Nephron progenitor cell (in vitro differentiated cells): ENCODE measurements around the gene AGMO.

Experiments used
- DNase-seq: peaks from one replicate; pipeline ENCODE4 v3.0.0; 2021
- H3K27ac Mint-ChIP-seq: 2 replicates; pipeline ENCODE4 v1.8.0; 2021; ENCODE audit warnings: mild to moderate bottlenecking, moderate library complexity, mixed read lengths
- H3K27me3 Mint-ChIP-seq: 2 replicates; pipeline ENCODE4 v1.8.0; 2021; ENCODE audit warnings: mild to moderate bottlenecking, low read depth, mixed read lengths; ENCODE audit not compliant: poor library complexity
- H3K36me3 Mint-ChIP-seq: 2 replicates; pipeline ENCODE4 v1.8.0; 2021; ENCODE audit warnings: low read depth, mixed read lengths
- H3K4me1 Mint-ChIP-seq: 2 replicates; pipeline ENCODE4 v1.8.0; 2021; ENCODE audit warnings: mixed read lengths
- H3K4me3 Mint-ChIP-seq: 2 replicates; pipeline ENCODE4 v1.8.0; 2021; ENCODE audit warnings: mild to moderate bottlenecking, moderate library complexity, mixed read lengths
- H3K9me3 Mint-ChIP-seq: 2 replicates; pipeline ENCODE4 v1.8.0; 2021; ENCODE audit warnings: mild to moderate bottlenecking, moderate library complexity, mixed read lengths
- CTCF ChIP-seq: fragments of 200-600 bp; sonication (generic); IDR thresholded peaks from 2 replicates; pipeline ENCODE4 v1.5.0; 2021; ENCODE audit warnings: antibody characterized with exemption

AGMO gene

GRCh38 chr7:15495170-15495569 lies 66.6 kb downstream of the AGMO start:
- DNase-seq = no peak

GRCh38 chr7:15494711-15495110 lies 67.1 kb downstream of the AGMO start:
- H3K36me3 Mint-ChIP-seq = no peaks in the 10 kb centered on the region
- H3K9me3 Mint-ChIP-seq = no peaks in the 10 kb centered on the region
- no peak overlapping the region for H3K27ac Mint-ChIP-seq
- no peak for TF ChIP-seq CTCF
- H3K27me3 Mint-ChIP-seq = no peaks in the 10 kb centered on the region
- no peak overlapping the region for H3K4me3 Mint-ChIP-seq
- DNase-seq = no peak
- peaks cover 14% of the 10 kb centered on the region for H3K4me1 Mint-ChIP-seq

More at GRCh38 chr7:15495170-15495569, 66.6 kb downstream of the AGMO start:
- no peak for TF ChIP-seq CTCF
- Mint-ChIP-seq H3K27ac (no peak overlapping the region), H3K4me1 (peaks cover 10% of the 10 kb centered on the region), H3K36me3 (no peaks in the 10 kb centered on the region), H3K9me3 (no peaks in the 10 kb centered on the region), H3K27me3 (no peaks in the 10 kb centered on the region), H3K4me3 (no peak overlapping the region)

GRCh38 chr7:15491361-15491760 lies 70.5 kb downstream of the AGMO start:
- peaks cover 43% of the 10 kb centered on the region for H3K4me1 Mint-ChIP-seq
- H3K4me3 Mint-ChIP-seq = no peak overlapping the region
- H3K27me3 Mint-ChIP-seq = no peaks in the 10 kb centered on the region
- DNase-seq = no peak
- no peaks in the 10 kb centered on the region for H3K9me3 Mint-ChIP-seq
- TF ChIP-seq CTCF = no peak
- H3K27ac Mint-ChIP-seq = no peak overlapping the region
- H3K36me3 Mint-ChIP-seq = no peaks in the 10 kb centered on the region

DNA sequence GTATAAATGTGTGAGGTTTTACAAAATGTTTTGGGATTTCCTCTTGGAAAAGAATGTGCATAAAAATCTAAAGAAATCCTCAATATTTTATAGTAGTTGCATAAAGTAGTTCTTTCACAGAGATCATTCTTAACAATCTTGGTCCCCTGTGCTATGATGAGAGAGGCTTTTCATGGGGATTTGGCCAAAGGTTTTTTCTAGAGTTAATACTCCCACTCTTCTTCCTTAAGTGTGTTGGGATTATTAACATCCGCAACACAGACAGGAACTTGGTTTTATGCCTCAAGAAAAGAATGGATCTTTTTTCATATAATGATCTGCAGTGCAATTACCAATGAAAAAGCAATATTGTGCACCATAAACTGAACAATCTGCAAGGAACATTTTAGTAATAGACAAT lies 71.5 kb downstream of the AGMO start:
- DNase-seq = no peak
- Mint-ChIP-seq H3K27ac (no peak overlapping the region), H3K4me3 (no peak overlapping the region), H3K9me3 (no peaks in the 10 kb centered on the region), H3K27me3 (no peaks in the 10 kb centered on the region), H3K36me3 (no peaks in the 10 kb centered on the region), H3K4me1 (peaks cover 54% of the 10 kb centered on the region)
- TF ChIP-seq CTCF = no peak

DNA sequence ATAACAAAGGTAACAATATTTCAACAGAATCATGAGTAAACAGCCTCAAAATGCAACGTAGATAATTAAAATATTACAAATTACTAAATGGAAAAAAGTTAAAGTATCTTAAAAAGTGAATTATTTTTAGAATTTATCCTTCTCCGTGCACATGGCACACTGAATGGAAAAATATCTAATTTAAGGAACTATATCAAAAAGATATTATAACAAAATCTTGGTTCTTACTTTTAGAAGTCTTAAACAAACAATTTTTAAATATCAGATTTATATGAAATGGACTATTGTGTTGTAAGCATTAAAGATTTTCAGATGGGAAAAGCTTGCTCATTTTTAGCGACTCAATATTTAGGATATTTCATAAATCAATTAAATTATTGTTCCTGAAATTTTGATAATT lies 72.0 kb downstream of the AGMO start:
- Mint-ChIP-seq H3K4me3 (no peak overlapping the region), H3K27ac (no peak overlapping the region), H3K9me3 (no peaks in the 10 kb centered on the region), H3K36me3 (no peaks in the 10 kb centered on the region), H3K4me1 (peaks cover 58% of the 10 kb centered on the region), H3K27me3 (no peaks in the 10 kb centered on the region)
- TF ChIP-seq CTCF = no peak
- DNase-seq = no peak

DNA sequence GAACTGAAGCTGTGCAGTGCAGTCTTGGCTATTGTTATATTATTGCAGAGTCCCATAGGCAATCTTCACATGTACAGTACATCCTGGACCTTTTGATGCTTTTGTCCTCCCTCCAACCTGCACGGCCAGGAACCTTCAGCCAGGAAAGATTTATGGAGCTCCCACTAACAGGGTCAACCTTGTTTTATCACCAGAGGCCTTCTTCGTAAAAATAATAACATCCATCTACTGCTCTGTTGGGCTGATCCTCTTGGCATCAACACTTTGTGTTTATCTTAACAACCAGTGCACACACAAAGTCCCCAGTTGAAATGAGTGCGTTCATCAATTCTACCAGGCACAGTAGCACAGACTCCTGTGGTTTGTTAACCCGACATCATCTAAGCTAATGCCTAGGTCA lies 72.4 kb downstream of the AGMO start:
- H3K9me3 Mint-ChIP-seq = no peaks in the 10 kb centered on the region

More for the DNA sequence above, 72.4 kb downstream of the AGMO start:
- Mint-ChIP-seq H3K4me1 (peaks cover 63% of the 10 kb centered on the region), H3K27ac (peak overlapping the region; percentile 89), H3K4me3 (no peak overlapping the region), H3K27me3 (no peaks in the 10 kb centered on the region), H3K36me3 (no peaks in the 10 kb centered on the region)
- TF ChIP-seq CTCF = no peak
- DNase-seq = peak; percentile 32
